Prostate gland (tissue), 2 donors: ENCODE measurements around the gene SLC28A3. TPM values are rescaled to one million over a fixed set of nuclear protein-coding genes. Genes with fewer than 3 reads are reported as not detected.
"Not testable (repeated sequence)": the region's sequence is repeated elsewhere in the genome, so short reads cannot be mapped to it uniquely, and the experiment has no call there.

ENCODE experiments used
- DNase-seq: peaks from one replicate; pipeline ENCODE4 v3.0.0-alpha.2; 2019; ENCODE audit warnings: low spot score
- H3K27ac ChIP-seq, 2 donors: fragments of 200-600 bp; sonication (generic); 2 replicates each; pipeline ENCODE4 v1.5.1; 2017 to 2019
- H3K27me3 ChIP-seq: fragments of 200-600 bp; sonication (generic); replicated peaks from 2 replicates; pipeline ENCODE4 v1.5.1; 2019; ENCODE audit not compliant: insufficient read depth
- H3K36me3 ChIP-seq, 2 donors: fragments of 200-600 bp; sonication (generic); 1 replicate in 1 of 2; 2 replicates in 1 of 2; pipeline versions ENCODE4 v1.5.1 to v1.8.1; 2017 to 2019
- H3K4me1 ChIP-seq: fragments of 200-600 bp; sonication (generic); replicated peaks from 2 replicates; pipeline ENCODE4 v1.5.1; 2019
- H3K4me3 ChIP-seq, 2 donors: fragments of 200-600 bp; sonication (generic); 2 replicates each; pipeline ENCODE4 v1.5.1; 2017 to 2019
- H3K9me3 ChIP-seq: fragments of 200-600 bp; sonication (generic); 2 replicates; pipeline ENCODE4 v1.5.1; 2017
- POLR2A ChIP-seq: fragments of 450-650 bp; IDR thresholded peaks from one replicate; pipeline ENCODE4 v1.6.1; 2016; ENCODE audit warnings: antibody characterized with exemption, mild to moderate bottlenecking
- POLR2AphosphoS5 ChIP-seq: sonication (generic); formaldehyde crosslinking; IDR thresholded peaks from one replicate; pipeline ENCODE4 v1.6.1; 2017; ENCODE audit warnings: antibody characterized with exemption
- WGBS: methylation state at CpG from one replicate; pipeline ENCODE4 v1.1.5; 2018; 5-methylcytosine and 5-hydroxymethylcytosine counted together
- intact Hi-C: fragments of 100-400 bp; cut with DNase I; formaldehyde crosslinking; loops from one replicate; pipeline ENCODE4 v1.14.2; 2022
- total RNA-seq, 2 donors: library from RNA; depleted of rRNA; stranded (reverse); fragments of >200 nt; gene quantifications; one replicate each; pipeline ENCODE4 v1.1.0, GENCODE V29; 2016
- TF ChIP-seq, protein P1 (sequence below), 4 experiments: fragments of 200-600 bp in 2 of 4; fragments of 450-650 bp in 2 of 4; sonication (generic) in 2 of 4; IDR thresholded peaks; 1 replicate in 3 of 4; 2 replicates in 1 of 4; pipeline ENCODE4 v1.5.1; 2016 to 2019; ENCODE audit warnings: antibody characterized with exemption in 4 of 4, mild to moderate bottlenecking in 2 of 4, moderate library complexity in 2 of 4

The SLC28A3 gene
- under 1 TPM in 1 of 2 donors, not detected in 1; 0.23 TPM for total RNA-seq

DNA sequence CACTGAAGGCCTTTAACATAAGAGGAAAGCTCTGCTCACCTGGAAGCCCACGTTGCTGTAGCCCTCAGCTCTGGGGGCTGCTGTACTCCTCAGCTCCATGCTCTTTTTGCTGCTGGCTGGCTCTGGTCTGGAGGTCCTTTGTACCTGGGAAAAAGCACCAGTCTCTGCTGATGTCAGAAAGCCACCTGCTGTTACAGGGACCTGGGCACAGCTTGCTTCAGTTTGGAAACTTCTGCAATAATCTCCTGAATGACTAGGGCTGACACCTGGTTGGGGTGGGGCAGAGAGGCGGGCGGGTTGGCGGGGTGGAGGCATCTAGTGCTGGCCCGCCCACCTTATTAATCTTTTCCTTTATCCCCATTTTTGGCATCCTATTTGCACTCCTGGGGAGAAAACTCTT, at the start of gene SLC28A3:
TSS of gene SLC28A3 (minus strand) at position 224 of the 400 bp plus-strand sequence. CDS start at position 99, 125 bp downstream.
- H3K27ac ChIP-seq: no peak within 1 kb of the TSS
- no peaks in the 10 kb centered on the region for H3K9me3 ChIP-seq
- TF ChIP-seq, protein P1, sequence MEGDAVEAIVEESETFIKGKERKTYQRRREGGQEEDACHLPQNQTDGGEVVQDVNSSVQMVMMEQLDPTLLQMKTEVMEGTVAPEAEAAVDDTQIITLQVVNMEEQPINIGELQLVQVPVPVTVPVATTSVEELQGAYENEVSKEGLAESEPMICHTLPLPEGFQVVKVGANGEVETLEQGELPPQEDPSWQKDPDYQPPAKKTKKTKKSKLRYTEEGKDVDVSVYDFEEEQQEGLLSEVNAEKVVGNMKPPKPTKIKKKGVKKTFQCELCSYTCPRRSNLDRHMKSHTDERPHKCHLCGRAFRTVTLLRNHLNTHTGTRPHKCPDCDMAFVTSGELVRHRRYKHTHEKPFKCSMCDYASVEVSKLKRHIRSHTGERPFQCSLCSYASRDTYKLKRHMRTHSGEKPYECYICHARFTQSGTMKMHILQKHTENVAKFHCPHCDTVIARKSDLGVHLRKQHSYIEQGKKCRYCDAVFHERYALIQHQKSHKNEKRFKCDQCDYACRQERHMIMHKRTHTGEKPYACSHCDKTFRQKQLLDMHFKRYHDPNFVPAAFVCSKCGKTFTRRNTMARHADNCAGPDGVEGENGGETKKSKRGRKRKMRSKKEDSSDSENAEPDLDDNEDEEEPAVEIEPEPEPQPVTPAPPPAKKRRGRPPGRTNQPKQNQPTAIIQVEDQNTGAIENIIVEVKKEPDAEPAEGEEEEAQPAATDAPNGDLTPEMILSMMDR (IDR thresholded peaks at IDR 0.05): no peak
- TF ChIP-seq POLR2A: no peak
- TF ChIP-seq POLR2AphosphoS5: no peak
- 45% methylated on average over 5 of the region's 5 CpGs for WGBS
- H3K4me3 ChIP-seq: no peak within 1 kb of the TSS
- no peaks in the 10 kb centered on the region for H3K36me3 ChIP-seq
- no peaks in the 10 kb centered on the region for H3K27me3 ChIP-seq
- no peaks in the 10 kb centered on the region for H3K4me1 ChIP-seq
- intact Hi-C loops: no loop called here
- no peak for DNase-seq

DNA sequence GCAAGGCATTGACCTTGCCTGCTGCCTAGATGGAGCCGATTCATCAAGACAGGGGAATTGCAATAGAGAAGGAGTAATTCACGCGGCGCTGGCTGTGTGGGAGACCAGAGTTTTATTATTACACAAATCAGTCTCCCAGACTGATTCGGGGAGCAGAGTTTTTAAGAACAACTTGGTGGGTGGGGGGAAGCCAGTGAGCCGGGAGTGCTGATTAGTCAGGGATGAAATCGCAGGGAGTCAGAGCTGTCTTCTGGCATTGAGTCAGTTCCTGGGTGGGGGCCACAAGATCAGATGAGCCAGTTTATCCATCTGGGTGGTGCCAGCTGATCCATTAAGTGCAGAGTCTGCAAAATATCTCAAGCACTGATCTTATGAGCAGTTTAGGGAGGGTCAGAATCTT, 49.7 kb upstream of the SLC28A3 start:
- H3K36me3 ChIP-seq, H3K27ac ChIP-seq, H3K4me3 ChIP-seq, DNase-seq, H3K4me1 ChIP-seq, H3K9me3 ChIP-seq, H3K27me3 ChIP-seq: not testable (repeated sequence)
- intact Hi-C loops: loop anchor here (10.0 kb wide), 1 partner anchor 565 kb away; no protein-coding TSS in a partner anchor
- WGBS: 66% methylated on average over 7 of the region's 7 CpGs

DNA sequence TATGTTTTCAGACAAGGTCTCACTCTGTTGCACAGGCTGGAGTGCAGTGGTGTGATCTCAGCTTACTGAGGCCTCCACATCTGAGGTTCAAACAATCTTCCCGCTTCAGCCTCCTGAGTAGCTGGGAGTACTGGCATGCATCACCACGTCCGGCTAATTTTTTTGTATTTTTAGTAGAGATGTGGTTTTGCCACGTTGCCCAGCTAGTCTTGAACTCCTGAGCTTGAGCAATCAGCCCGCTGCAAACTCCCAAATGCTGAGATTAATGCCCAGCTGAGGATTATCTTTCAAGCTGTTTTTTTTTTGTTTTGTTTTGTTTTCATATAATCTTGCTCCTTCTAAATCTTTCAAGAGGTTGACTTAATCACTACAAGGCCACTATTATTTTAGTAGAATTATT, 47.3 kb upstream of the SLC28A3 start:
- intact Hi-C loops: no loop called here
- 96% methylated on average over 5 of the region's 5 CpGs for WGBS
- no peaks in the 10 kb centered on the region for H3K9me3 ChIP-seq

GRCh38 chr9:84386753-84387152, 46.2 kb upstream of the SLC28A3 start:
- 93% methylated on average over 1 of the region's 1 CpG for WGBS
- intact Hi-C loops: no loop called here
- H3K4me3 ChIP-seq: no peak overlapping the region
- TF ChIP-seq, protein P1 (IDR thresholded peaks at IDR 0.05): no peak
- TF ChIP-seq POLR2A: no peak
- no peak for TF ChIP-seq POLR2AphosphoS5
- no peaks in the 10 kb centered on the region for H3K36me3 ChIP-seq
- H3K27me3 ChIP-seq: no peaks in the 10 kb centered on the region
- H3K27ac ChIP-seq: no peak overlapping the region
- no peak for DNase-seq
- no peaks in the 10 kb centered on the region for H3K4me1 ChIP-seq
- H3K9me3 ChIP-seq: no peaks in the 10 kb centered on the region

More for the DNA sequence above, 47.3 kb upstream of the SLC28A3 start:
- TF ChIP-seq, protein P1 (IDR thresholded peaks at IDR 0.05): no peak
- no peak for TF ChIP-seq POLR2AphosphoS5
- no peak for TF ChIP-seq POLR2A
- Histone ChIP-seq H3K4me1 (no peaks in the 10 kb centered on the region), H3K36me3 (no peaks in the 10 kb centered on the region), H3K27me3 (no peaks in the 10 kb centered on the region), H3K27ac (no peak overlapping the region), H3K4me3 (no peak overlapping the region)
- DNase-seq: no peak

DNA sequence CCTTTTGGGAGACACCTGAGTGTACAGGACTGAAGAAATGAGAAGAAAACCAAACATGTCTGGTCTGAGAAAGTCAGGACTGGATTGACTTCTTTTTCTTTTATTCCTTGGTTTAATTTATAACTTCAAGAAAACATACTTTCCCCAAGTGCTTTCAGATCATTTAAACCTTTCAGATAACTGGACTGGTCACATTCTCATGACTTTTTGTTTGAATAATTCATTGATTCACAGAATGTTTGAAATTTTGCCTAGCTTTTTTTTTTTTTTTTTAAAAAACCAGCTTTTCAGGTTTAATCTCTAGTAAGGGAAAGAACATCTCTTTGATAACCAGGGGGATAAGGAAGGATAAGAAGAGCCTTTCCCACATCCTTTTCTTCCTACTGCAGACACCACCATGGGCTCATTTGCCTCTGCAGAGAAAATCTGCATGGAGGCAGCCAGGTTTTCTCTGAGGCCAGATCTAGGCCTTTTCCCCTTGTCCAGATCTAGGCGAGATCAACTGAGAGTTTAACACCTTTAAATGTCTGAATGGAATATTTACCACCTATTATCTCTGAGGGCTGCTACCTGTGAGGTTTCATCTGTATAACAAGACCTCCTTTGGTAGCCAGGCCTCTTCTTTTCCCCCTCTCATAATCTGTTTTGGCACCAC, 45.0 kb upstream of the SLC28A3 start:
- intact Hi-C loops: no loop called here
- no peaks in the 10 kb centered on the region for H3K4me1 ChIP-seq
- no peak for DNase-seq

More for the DNA sequence above, 45.0 kb upstream of the SLC28A3 start:
- Histone ChIP-seq H3K4me3 (no peak overlapping the region), H3K27ac (no peak overlapping the region), H3K36me3 (no peaks in the 10 kb centered on the region), H3K9me3 (no peaks in the 10 kb centered on the region), H3K27me3 (no peaks in the 10 kb centered on the region)
- WGBS: 59% methylated on average over 1 of the region's 1 CpG
- no peak for TF ChIP-seq POLR2A
- TF ChIP-seq, protein P1 (IDR thresholded peaks at IDR 0.05): no peak
